ENCODE measurements around the gene SARDH.
"Not testable (repeated sequence)": the region's sequence is repeated elsewhere in the genome, so short reads cannot be mapped to it uniquely, and the experiment has no call there.

The SARDH gene

DNA sequence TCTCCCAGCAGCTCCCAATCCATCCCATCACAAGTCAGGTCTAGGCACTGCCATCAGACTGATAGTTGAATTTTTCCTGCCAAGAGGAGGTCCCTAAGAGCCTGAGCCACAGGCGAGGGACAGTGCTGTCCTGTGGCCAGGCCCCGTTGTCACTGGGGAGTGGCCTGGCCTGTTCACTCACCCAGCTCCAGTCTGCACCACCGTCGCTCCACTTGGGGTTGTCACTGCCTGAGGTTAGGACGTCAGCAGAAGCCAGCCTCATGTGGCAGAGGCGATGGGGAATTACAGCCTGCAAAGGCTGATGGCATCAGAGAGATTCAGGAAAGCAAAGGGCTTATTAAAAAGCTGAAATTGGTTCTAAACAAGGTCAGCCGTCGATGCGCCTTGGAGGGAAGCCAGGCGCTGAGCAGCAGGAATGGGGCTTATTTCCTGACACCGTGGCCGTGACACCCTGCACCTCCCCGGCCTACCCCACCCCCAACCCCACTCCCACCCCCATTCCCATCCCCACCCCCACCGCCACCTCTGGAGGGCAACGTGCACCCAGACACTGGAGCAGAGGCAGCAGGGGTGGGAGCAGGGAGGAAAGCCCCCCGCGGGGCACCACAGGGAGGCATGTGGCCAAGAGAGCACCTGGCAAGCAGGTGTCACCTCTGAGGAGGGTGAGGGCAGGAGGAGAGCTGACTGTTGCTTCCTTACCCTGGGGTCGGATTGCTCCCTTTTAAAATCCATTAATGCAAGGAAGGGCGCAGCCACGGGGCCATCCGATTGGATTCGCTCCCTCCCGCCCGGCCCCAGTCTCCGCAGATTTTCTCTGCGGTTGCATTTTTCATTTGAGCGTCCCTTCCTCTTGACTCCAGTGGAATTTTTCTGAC, 105.1 kb downstream of the SARDH start:
- no peak for DNase-seq (ENCODE audit: low read depth in 3 of 3)

DNA sequence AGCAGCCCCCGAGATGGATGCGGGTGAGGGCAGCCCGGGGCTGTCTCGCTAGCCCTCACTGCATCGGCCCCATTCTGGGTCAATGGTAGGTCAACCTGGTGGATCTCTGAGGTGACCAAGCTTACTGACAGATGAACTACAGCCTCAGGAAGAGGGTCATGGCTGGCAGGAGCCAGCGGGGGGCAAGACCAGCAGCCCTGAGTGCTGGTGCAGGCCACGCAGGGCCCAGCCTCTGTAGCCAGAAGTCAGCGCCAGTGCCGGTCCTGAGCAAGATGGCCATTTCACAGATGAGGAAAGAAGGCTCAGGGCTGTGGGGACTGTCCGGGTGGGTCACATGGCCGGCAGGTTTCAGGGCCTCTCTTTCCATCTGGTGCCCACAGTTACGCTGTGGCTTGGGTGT, 107.0 kb downstream of the SARDH start:
- DNase-seq (ENCODE audit: low read depth in 3 of 3), result no peak

DNA sequence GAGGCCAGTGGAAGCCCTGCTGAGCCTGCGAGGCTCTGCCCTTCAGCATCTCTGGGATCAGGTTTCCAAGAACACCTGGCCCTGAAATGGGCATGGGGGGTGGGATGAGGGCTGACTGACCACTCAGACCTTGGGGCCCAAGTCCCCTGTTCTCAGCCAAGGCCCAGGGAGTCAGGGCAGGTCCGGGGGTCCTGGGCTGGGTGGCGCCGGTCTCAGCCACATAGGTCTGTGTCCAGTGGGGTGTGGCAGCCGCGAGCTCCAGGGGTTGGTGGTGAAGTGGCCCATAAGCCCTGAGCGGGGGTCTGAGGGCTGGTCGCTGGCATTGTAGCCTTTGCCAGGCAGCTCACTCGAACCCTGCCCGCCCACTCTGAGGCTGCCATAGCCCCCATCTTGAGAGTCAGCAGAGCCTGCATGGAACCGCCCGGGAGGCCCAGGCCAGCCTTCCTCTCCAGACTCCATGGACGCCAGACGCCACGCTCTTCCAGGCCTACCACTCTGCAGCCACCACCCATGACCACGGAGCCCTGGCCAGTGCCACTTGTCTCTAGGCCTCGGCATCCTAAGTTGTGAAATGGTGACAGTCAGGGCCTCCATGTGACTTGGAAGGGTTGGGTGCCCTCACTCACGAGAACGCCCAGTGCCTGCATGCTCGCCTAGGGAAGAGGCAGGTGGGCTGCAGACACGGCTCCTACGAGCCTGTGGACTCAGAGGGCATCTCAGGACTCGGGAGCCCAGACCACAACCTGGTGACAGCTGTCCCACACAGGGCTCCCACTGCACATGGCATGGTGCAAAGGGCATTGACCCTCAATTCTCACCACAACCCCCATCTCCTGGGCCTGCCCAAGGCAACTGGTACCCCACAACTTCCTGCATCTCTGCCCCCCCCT, 108.7 kb downstream of the SARDH start:
- DNase-seq (ENCODE audit: low read depth in 3 of 3), result no peak

DNA sequence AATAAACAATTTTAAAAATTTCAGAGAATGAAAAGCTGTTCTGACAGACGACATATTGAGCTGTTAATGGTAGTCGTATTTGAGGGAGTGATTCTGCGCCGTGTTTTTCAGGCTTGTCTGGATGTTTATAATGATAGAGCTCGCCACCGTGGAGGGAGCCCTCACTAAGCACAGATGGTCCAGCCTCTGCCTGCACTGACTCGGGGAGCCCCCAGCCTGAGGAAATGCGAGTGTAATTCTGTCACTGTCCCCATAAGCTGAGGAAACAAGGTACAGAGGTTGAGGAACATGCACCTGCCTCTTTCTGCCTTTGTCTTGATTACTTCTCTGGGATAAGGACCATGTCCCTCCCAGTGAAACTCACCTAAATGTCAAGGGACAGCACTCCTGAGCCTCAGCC, 109.4 kb downstream of the SARDH start:
- DNase-seq (ENCODE audit: low read depth in 3 of 3), result no peak

DNA sequence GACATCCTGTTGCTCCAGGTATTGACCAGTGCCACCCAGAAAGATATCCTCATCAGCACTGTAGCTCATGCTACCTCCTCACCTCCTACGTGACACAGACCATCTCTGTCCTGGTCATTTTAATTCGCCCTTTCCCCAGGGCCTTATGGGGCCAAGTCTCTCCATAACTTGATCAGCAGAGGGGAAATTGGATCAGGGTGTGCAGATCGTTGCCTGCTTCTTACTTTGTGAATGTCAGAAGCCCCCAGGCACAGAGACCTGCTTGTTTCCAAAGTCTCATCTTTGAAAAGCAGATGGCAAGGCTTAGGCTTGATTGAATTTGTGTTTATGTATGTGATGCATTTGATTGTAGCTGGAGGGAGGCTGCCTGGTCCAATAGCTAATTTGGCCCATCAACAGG, 110.8 kb downstream of the SARDH start:
- DNase-seq (ENCODE audit: low read depth in 3 of 3), result no peak

DNA sequence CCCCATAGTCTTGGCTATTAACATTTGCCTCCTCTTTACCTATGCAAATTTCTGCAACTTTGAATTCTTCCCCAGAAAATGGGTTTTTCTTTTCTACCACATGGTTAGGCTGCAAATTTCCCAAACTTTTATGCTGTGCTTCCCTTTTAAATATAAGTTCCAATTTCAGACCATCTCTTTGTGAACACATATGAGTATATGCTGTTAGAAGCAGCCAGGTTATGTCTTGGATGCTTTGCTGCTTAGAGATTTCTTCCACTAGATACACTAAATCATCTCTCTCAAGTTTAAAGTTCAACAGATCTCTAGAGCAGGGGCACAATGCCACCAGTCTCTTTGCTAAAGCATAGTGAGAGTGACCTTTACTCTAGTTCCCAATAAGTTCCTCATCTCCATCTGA, 112.1 kb downstream of the SARDH start:
- not testable (repeated sequence) for DNase-seq (ENCODE audit: low read depth in 3 of 3)

DNA sequence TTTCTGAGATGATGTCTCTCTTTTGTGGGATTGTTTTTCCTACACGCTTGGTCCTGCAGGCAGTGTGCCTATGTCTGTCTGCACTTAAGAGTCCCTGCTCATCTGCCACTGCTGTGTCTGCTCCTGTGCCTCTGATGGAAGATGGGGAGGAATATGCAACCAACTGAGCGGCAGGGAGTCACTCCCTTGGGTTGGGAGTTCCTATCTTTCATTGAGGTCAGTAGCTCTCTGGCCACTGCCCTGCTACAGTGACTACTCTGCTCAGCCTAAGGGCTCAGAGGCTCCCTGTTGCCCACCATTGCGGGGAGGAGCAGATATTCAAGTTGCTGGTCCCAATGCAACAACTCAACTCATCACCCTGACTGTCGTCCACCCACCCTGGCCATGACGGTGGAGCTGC, 115.6 kb downstream of the SARDH start:
- no peak for DNase-seq (ENCODE audit: low read depth in 3 of 3)

DNA sequence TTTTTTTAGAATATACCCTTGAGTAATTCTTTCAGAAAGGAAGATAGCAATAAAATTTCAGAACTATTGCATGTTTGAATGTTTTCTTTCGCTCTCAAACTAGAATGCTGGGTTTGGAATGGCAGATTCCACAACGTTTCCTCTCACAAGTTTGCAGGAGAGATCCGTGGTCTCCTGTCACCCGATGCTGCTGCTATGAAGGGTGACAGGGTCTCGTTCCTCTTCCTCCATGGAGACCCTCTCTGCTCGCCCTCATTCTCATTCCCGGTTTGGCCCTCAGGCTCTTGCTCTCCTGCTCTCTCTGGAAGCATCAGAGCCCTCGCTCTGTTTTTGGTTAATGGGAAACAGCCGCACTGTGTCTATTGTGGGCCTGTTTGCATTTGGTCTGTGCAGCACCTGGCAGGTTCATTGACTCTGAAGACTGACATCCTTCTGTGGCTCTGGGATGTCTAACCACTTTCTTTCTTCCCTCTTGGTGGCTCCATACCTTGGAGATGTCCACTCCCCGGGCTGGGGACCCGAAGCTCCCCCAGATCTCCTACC, 116.4 kb downstream of the SARDH start:
- DNase-seq (ENCODE audit: low read depth in 3 of 3), result no peak

DNA sequence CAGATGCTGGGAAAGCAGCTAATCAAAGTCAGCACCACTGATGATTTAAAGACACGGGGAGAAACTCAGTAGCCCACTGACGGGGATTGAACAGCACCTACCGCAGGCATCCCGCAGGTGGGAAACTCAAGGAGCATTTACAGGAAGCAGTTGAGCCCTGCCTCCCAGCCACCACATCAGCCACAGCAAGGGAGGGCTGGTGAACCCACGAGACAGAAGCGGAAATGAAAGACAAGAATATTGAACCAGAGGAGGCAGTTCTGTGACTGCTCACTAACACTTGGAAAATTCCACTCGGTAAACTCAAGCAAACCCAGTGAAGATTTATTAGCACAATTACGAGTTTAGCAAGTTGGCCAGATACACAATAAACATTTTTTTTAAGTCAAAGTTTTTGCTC, 118.4 kb downstream of the SARDH start:
- DNase-seq (ENCODE audit: low read depth in 3 of 3), result peak; percentile 8 to 13 (median 11)

DNA sequence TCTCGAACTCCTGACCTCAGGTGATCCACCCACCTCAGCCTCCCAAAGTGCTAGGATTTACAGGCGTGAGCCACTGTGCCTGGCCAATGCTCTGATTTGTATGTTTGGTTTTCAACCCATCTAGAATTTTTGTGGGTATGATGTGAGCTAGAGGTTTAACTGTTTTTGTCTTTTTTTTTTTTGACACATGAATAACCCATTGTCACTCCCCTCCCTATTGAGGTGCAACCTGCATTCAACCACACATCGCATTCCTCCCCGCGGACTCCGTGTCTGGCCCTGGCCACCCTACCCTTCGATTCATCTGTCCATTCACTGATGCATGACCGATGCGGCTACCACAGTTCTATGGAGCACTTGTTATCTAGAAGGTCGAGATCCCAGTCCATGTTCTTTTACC, 119.4 kb downstream of the SARDH start:
- no peak for DNase-seq (ENCODE audit: low read depth in 3 of 3)

DNA sequence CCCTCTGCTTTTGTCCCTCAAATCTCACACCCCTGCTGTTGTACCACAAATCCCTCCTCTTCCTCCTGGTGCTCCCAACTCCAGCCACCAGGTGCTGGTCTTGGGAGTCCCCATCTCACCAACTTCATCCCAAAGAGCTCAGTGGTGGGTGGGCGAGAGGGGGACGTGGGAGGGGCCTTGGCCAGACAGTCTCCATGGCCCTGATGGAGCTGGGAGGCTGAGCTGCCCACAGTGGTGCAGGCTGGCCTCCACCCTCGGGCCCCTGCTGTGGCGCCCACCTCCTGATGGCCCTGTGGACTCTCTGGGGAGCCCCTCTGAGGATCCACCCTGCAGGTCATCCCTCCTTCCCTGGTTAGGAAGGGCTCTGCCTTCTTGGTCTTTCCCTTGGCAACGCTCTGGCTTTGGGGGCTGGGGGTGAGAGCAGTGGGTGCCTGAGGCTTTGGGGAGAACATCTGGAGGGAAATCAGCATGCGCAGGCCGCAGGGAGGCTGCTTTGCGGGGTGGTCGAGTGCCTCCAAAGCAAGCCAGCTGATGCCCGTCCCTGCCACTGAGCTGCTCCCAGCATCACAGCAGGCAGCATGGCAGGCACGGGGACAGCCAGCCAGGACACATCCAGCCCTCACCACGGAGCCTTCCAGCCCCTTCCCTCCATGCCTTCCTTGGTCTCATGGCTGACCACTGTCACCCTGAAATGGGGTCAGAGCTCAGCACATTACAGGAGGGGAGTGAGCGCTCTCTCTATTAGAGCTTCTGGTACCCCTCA, 121.3 kb downstream of the SARDH start:
- no peak for DNase-seq (ENCODE audit: low read depth in 3 of 3)

DNA sequence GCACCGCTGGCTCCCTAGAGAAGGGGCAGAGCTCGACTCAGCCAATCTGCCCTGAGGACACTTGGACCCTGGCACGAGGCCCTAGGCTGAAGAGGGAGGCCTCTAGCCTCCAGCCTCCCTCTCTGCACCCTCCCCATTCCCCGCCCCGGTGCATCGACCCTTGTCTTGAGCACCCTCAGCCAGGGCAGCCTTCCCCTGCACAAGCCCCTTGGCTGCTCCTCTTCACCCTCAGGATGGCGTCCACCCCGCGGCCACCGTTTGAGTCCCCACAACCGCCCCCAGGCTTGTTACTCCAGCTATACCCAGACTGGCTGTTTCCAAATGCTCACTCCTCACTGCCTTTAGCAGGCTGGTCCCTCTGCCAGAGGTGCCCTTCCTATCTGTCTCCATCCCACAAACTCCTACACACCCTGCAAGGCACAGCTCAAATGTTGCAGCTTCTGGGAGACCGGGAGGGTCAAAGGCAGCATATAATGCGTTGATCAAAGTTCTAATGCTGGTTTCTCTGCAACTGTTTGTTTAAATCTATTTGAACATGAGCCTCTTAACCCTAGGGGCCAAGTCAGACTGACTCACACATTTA, 122.5 kb downstream of the SARDH start:
- no peak for DNase-seq (ENCODE audit: low read depth in 3 of 3)

DNA sequence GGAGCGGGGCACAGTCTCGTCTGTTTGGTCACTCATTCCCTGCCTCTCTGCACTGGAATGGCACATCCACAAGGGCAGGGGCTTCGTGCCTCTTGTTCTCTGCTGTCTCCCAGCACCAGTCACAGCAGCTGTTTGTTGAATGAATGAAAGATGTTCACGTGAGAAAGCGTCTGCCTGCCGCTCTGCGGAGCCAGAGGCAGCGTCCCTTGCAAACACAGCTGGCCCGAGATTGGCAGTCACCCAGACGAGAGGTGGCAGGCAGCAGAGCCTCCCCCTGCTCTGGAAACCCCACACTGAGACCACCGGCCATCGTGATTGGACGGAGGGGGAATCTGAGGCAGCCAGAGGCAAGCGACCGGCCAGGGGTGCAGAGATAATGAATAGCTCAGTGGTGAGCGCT, 123.0 kb downstream of the SARDH start:
- DNase-seq (ENCODE audit: low read depth in 3 of 3), result no peak

DNA sequence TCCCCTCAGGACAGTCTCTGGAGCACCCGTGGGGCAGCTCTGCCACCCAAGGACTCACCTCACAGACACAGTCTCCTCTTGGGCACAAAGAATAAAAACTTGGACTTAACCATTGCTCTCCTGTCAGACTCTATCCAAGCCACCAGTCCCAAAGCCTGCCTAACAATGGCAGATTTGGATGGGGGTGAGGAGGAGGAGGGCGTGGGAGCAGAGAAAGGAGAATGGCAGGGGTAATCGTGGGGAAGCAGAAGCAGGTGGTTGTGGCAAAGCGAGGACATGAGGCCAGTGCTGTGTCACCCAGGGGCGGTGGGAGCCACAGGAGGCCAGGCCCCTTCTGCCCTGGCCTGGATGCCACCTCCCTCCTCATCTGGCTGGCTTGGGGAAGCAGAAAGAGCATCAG, 123.5 kb downstream of the SARDH start:
- DNase-seq (ENCODE audit: low read depth in 3 of 3), result no peak

DNA sequence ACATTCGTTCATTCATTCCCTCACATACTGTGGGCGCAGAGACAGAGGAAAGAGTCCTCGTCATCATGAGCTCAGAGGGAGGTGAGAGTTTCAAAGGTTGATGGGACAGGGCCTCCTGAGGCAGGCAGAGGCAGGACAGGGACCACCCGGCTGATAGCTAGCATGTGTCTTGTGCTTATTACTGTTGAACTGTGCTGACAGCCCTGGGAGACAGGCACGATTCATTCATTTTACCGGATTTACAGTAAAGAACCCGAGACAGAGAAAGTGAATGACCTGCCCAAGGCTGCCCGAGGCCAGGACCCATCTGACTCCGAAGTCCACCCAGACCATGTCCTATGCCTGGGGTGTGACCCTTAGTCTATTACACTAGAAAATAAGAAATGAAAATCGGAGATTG, 124.1 kb downstream of the SARDH start:
- DNase-seq (ENCODE audit: low read depth in 3 of 3), result no peak

Data from stimulated activated CD4-positive, alpha-beta T cell treated with anti-CD3 and anti-CD28 coated beads, TNF-alpha, amount 100 ng/mL, for 48 hours (primary cell).